H7 (cell line): ENCODE data around the gene DHX9. TPM values are rescaled to one million over a fixed set of nuclear protein-coding genes. Genes with fewer than 3 reads are reported as not detected.

Experiments
- DNase-seq: peaks from one replicate; pipeline ENCODE4 v3.0.0; 2012
- H3K27me3 ChIP-seq: 2 replicates; pipeline ENCODE4 v1.6.0; 2011; ENCODE audit warnings: mild to moderate bottlenecking, low read length; ENCODE audit not compliant: control insufficient read depth, insufficient read depth
- H3K36me3 ChIP-seq: replicated peaks from 2 replicates; pipeline ENCODE4 v1.5.1; 2011; ENCODE audit warnings: low read length; ENCODE audit not compliant: control insufficient read depth, insufficient read depth
- H3K4me3 ChIP-seq: 2 replicates; pipeline ENCODE4 v1.5.1; 2011; ENCODE audit warnings: low read depth, mild to moderate bottlenecking, control low read depth, low read length, moderate library complexity; ENCODE audit not compliant: insufficient read depth
- total RNA-seq: library from RNA; depleted of rRNA; stranded (reverse); fragments of >200 nt; shearing (Covaris generic); gene quantifications from 2 replicates; pipeline ENCODE4 v1.2.3, GENCODE V29; 2014

Gene DHX9
- total RNA-seq, 1 experiment from 2014 or later = 170 TPM

GRCh38 chr1:182817802-182818201, 21.3 kb upstream of the DHX9 start:
- Histone ChIP-seq H3K36me3 (no peaks in the 10 kb centered on the region), H3K27me3 (no peaks in the 10 kb centered on the region)

GRCh38 chr1:182823220-182823619, 15.9 kb upstream of the DHX9 start:
- Histone ChIP-seq H3K36me3 (no peaks in the 10 kb centered on the region), H3K27me3 (no peaks in the 10 kb centered on the region; the same call in 1 of the 2 replicates), H3K4me3 (no peak overlapping the region)
- no peak for DNase-seq

More at GRCh38 chr1:182817802-182818201, 21.3 kb upstream of the DHX9 start:
- H3K4me3 ChIP-seq = no peak overlapping the region
- DNase-seq = no peak

DNA sequence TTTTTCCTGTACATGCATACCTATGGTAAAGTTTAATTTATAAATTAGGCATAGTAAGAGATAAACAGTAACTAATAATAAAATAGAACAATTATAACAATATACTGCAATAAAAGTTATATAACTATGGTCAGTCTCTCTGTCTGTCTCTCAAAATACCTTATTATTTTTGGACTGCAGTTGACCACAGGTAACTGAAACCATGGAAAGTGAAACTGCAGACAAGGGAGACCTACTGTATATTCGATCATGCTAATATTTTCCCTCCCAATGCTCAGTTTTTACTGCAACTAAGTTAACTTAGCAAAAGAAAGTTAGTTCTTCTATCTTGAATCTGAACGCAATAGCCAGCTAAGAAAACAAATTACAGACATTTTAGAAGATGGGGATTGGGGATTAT, 12.3 kb upstream of the DHX9 start:
- Histone ChIP-seq H3K4me3 (no peak overlapping the region), H3K27me3 (no peaks in the 10 kb centered on the region; the same call in 1 of the 2 replicates), H3K36me3 (no peaks in the 10 kb centered on the region)
- DNase-seq = no peak

GRCh38 chr1:182829285-182829932, 9.7 kb upstream of the DHX9 start:
- no peaks in the 10 kb centered on the region for H3K36me3 ChIP-seq
- H3K27me3 ChIP-seq = no peaks in the 10 kb centered on the region; the same call in 1 of the 2 replicates
- DNase-seq = peak; percentile 18
- H3K4me3 ChIP-seq = no peak overlapping the region

GRCh38 chr1:182833271-182833670, 5.9 kb upstream of the DHX9 start:
- Histone ChIP-seq H3K27me3 (no peaks in the 10 kb centered on the region), H3K4me3 (no peak overlapping the region), H3K36me3 (no peaks in the 10 kb centered on the region)
- DNase-seq = no peak

DNA sequence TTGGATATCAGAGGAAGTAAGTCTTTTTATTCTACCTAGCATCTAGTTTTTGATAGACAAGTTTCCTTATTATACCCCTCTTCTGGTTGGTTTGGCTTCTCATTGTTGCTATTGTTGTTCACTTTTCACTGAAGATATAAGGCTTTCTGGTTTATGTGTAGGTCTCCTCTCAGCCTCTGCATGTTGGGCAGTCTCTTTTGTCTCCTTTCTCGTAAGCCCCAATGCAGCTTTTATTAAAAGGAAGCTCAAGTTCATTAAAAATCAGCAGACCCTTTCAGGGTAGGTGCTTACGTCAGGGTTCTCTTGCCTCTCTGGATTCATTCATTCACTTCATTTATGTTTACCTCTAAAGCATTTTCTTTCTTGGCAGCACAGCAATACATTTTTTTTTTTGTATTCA, 4.8 kb upstream of the DHX9 start:
- H3K27me3 ChIP-seq = no peaks in the 10 kb centered on the region
- DNase-seq = no peak
- H3K4me3 ChIP-seq = no peak overlapping the region
- H3K36me3 ChIP-seq = no peaks in the 10 kb centered on the region

- DNase-seq = no peak
- Histone ChIP-seq H3K27me3 (no peaks in the 10 kb centered on the region), H3K36me3 (no peaks in the 10 kb centered on the region), H3K4me3 (no peak overlapping the region)
Observed at GRCh38 chr1:182835806-182836205, 3.3 kb upstream of the DHX9 start.

DNA sequence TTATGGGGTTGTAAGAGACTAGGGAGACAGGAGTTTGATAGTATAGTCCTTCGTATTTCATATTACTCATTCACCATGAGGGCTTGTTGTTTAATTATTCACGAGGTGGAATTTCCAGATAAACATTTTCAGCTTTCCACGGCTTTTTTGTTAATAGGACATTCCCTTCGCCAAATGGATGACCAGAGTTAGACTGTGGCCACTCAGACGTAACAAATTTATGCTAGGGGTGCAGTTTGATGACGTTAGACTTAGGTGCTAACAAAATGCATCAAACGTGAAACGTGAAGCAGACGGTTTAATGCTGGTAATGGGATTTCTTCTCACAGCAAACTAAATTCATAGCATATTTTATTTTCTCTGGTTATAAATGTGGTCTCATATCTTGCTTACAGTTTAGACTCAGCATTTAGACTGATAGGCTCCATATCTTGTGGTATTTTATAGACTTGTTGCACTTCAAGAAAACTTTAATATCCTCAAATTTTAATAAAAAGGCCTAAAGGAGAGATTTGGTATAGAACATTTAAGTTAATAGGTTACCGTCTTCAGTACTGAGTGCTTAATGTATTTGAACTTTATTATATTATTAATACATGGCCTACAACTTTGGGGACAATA, 2.3 kb downstream of the DHX9 start:
- no peak for DNase-seq
- H3K27me3 ChIP-seq = no peaks in the 10 kb centered on the region
- peak overlapping the region; percentile 90; the same call in 1 of the 2 replicates for H3K4me3 ChIP-seq
- H3K36me3 ChIP-seq = peaks cover 14% of the 10 kb centered on the region

DNA sequence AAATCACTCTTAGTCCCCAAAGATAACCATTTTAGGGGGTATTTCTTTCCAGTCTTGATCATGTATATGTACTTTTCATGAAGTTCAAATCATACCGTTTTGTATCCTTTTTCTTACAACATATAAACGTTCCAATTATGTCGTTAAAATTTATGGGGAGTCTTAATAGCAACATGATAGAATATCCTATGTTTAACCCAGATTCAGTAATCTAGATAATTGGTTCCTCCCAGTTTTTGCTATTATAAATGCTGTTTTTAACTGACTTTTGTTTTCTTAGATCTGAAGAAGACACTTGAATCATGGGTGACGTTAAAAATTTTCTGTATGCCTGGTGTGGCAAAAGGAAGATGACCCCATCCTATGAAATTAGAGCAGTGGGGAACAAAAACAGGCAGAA, 3.1 kb downstream of the DHX9 start:
- H3K36me3 ChIP-seq = peaks cover 16% of the 10 kb centered on the region
- DNase-seq = no peak
- no peak overlapping the region for H3K4me3 ChIP-seq
- no peaks in the 10 kb centered on the region for H3K27me3 ChIP-seq

GRCh38 chr1:182845379-182845778, 6.2 kb downstream of the DHX9 start:
- H3K4me3 ChIP-seq = no peak overlapping the region
- peaks cover 36% of the 10 kb centered on the region for H3K36me3 ChIP-seq
- DNase-seq = no peak
- H3K27me3 ChIP-seq = no peaks in the 10 kb centered on the region

DNA sequence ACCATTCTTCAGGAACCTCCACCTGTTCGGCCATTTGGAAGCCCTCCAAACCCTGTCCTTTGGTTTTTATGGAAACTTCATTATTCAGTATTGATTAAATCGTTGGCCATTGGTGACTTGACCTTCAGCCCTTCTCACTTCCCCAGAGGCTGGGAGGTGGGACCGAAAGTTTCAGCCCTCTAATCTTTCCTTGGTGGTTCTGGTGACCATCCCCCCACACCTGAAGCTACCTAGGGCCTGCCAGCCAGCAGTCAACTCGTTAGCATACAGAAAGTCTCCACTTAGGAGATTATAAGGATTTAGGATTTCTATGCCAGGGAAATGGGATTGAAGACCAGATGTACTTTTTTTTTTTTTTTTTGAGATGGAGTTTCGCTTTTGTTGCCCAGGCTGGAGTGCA, 6.7 kb downstream of the DHX9 start:
- H3K36me3 ChIP-seq = peaks cover 40% of the 10 kb centered on the region

GRCh38 chr1:182847105-182847504, 8.0 kb downstream of the DHX9 start:
- H3K36me3 ChIP-seq = peaks cover 44% of the 10 kb centered on the region

More for the DNA sequence above, 6.7 kb downstream of the DHX9 start:
- Histone ChIP-seq H3K27me3 (no peaks in the 10 kb centered on the region), H3K4me3 (no peak overlapping the region)
- DNase-seq = no peak

DNA sequence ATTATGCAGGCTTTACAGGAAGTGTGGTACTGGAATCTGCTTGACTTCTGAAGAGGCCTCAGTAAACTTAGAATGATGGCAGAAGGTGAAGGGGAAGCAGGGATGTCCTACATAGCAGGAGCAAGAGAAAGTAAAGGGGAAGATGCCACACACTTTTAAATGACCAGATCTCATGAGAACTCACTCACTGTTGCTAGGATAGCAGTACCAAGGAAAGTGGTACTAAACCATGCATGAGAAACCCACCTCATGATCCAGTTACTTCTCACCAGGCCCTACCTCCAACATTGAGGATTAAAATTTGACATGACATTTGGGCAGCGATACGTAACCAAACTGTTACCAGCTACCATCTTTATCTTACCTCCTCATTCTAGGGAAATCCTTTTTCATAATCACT, 9.6 kb downstream of the DHX9 start:
- peaks cover 49% of the 10 kb centered on the region for H3K36me3 ChIP-seq
- no peak overlapping the region for H3K4me3 ChIP-seq
- no peaks in the 10 kb centered on the region for H3K27me3 ChIP-seq
- DNase-seq = no peak

More at GRCh38 chr1:182847105-182847504, 8.0 kb downstream of the DHX9 start:
- Histone ChIP-seq H3K4me3 (no peak overlapping the region), H3K27me3 (no peaks in the 10 kb centered on the region)
- DNase-seq = no peak

DNA sequence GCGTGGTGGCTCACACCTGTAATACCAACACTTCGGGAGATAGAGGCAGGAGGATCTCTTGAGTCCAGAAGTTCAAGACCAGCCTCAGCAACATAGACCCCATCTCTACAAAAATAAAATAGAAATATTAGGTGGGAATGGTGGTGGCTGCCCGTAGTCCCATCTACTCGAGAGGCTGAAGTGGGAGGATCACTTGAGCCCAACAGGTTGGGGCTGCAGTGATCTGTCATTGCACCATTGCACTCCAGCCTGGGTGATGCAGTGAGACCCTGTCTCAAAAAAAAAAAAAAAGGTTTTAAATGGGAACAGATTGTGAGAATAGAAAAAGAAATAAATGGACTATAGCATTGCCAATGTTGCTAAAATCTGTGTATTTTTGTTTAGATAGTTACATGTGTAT, 11.2 kb downstream of the DHX9 start:
- Histone ChIP-seq H3K36me3 (peaks cover 61% of the 10 kb centered on the region), H3K4me3 (no peak overlapping the region), H3K27me3 (no peaks in the 10 kb centered on the region)
- DNase-seq = no peak

GRCh38 chr1:182851825-182852224, 12.7 kb downstream of the DHX9 start:
- H3K27me3 ChIP-seq = no peaks in the 10 kb centered on the region
- H3K4me3 ChIP-seq = no peak overlapping the region
- DNase-seq = no peak
- H3K36me3 ChIP-seq = peaks cover 65% of the 10 kb centered on the region
